GM12801 (cell line): ENCODE measurements around the gene ITGB2.

Experiments used
- CTCF ChIP-seq: IDR thresholded peaks from one replicate; pipeline ENCODE4 v1.5.1; 2011; ENCODE audit warnings: control low read depth; ENCODE audit not compliant: insufficient read length; ENCODE audit errors: extremely low read depth

Gene ITGB2

GRCh38 chr21:44917446-44918106 is 3.1 kb downstream of the ITGB2 start:
- no peak for TF ChIP-seq CTCF

GRCh38 chr21:44916965-44917364 is 3.7 kb downstream of the ITGB2 start:
- no peak for TF ChIP-seq CTCF

GRCh38 chr21:44914176-44914874 is 6.4 kb downstream of the ITGB2 start:
- no peak for TF ChIP-seq CTCF

GRCh38 chr21:44913425-44914175 is 7.1 kb downstream of the ITGB2 start:
- no peak for TF ChIP-seq CTCF

GRCh38 chr21:44912158-44912473 is 8.6 kb downstream of the ITGB2 start:
- TF ChIP-seq CTCF, result no peak

GRCh38 chr21:44911384-44912157 is 9.1 kb downstream of the ITGB2 start:
- no peak for TF ChIP-seq CTCF

GRCh38 chr21:44911068-44911383 is 9.7 kb downstream of the ITGB2 start:
- TF ChIP-seq CTCF, result no peak
